ENCODE results near the gene WDR75.

DNA sequence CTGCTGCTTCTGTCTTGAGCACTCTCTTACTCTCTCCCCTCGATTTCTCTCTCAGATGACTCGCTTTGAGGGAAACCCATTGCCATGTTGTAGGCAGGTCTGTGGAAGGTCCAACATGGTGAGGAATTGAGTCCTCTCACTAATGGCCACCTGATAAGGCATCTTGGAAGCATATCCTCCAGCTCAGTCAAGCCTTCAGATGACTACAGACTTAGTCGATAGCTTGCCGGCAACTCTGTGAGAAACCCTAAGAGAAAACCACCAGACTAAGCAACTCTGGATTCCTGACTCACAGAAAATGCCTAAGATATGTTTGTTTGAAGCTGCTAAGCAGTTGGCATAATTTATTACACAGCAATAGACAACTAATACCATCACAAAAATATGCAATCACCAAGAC, 51.2 kb downstream of the WDR75 start:
- TF ChIP-seq, protein P1, sequence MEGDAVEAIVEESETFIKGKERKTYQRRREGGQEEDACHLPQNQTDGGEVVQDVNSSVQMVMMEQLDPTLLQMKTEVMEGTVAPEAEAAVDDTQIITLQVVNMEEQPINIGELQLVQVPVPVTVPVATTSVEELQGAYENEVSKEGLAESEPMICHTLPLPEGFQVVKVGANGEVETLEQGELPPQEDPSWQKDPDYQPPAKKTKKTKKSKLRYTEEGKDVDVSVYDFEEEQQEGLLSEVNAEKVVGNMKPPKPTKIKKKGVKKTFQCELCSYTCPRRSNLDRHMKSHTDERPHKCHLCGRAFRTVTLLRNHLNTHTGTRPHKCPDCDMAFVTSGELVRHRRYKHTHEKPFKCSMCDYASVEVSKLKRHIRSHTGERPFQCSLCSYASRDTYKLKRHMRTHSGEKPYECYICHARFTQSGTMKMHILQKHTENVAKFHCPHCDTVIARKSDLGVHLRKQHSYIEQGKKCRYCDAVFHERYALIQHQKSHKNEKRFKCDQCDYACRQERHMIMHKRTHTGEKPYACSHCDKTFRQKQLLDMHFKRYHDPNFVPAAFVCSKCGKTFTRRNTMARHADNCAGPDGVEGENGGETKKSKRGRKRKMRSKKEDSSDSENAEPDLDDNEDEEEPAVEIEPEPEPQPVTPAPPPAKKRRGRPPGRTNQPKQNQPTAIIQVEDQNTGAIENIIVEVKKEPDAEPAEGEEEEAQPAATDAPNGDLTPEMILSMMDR (conservative IDR thresholded peaks at IDR 0.05), result no peak
- no peak for TF ChIP-seq ZFX (IDR thresholded peaks at IDR 0.05)
